Measurements from ENCODE around the gene RAPGEF1.
A peak's percentile ranks its signal among the peaks of the same experiment; 100 is the strongest.
"Not testable (repeated sequence)": the region's sequence is repeated elsewhere in the genome, so short reads cannot be mapped to it uniquely, and the experiment has no call there.

The RAPGEF1 gene

DNA sequence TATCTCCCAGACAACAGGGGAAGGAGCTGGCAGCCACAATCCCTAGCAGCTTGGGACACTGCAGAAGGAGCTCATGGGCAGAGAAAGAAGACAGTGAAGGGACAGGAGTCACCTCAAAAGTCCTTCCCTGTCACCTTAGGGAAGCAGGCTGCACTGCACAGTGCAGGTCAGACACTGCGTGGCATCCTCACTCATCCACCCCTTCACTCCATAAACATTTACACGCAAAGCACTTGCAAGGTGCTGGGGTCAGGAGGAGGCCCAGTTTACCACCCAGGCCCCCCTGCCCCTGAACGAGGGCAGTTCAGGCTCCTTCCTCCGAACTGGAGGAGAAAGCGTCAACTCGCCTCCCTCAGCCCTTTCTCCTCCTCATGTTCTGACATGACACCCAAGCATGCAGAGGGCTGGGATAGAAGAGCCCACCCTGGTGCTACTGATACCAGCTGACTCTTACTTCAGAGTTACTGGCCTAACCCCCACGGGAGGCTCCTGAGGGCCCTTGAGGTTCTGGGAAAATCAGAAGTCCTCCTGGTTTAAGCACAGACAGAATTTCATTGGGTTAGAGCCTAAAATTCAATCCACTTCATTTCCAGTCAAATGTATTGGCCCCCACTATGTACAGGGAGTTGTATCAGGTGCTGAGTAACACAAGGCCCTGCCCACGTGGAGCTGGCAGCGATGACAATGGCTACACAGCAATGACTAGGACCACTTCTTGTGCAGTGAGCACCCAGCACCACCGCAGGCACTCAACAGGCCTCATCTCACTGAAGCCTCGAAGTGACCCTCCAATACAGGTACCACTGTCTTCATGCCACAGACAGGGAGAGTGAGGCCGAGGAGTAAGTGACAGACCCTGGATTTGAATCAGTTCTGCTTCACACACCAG is 70.4 kb downstream of the RAPGEF1 start:
- no peak for DNase-seq (ENCODE audit: low read depth in 2 of 2)

- peak; percentile 48 to 67 for DNase-seq (ENCODE audit: low read depth in 2 of 2)
Observed at GRCh38 chr9:131668439-131669268, 71.2 kb downstream of the RAPGEF1 start.

GRCh38 chr9:131668057-131668438 is 71.8 kb downstream of the RAPGEF1 start:
- DNase-seq (ENCODE audit: low read depth in 2 of 2): no peak

GRCh38 chr9:131667576-131667975 is 72.3 kb downstream of the RAPGEF1 start:
- peak; percentile 46 to 57 for DNase-seq (ENCODE audit: low read depth in 2 of 2)

GRCh38 chr9:131666774-131667173 is 73.1 kb downstream of the RAPGEF1 start:
- DNase-seq (ENCODE audit: low read depth in 2 of 2): no peak

DNA sequence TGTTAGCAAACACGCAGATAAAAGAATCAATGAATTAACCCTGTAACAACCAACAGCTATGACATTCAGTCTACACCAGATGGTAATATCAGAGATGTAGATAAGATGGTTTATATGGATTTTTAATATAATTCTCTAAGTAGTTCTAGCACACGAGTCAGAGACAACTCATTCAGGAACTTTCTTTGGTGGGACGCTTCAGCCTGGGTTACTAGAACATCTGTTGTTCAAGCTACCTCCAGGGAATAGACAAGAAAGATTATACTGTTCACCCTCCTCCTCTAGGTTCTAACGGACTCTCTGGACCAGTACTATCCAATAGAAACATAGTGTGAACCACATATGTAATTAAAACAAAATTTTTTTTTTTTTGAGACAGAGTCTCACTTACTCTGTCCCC is 73.8 kb downstream of the RAPGEF1 start:
- DNase-seq (ENCODE audit: low read depth in 2 of 2): no peak

DNA sequence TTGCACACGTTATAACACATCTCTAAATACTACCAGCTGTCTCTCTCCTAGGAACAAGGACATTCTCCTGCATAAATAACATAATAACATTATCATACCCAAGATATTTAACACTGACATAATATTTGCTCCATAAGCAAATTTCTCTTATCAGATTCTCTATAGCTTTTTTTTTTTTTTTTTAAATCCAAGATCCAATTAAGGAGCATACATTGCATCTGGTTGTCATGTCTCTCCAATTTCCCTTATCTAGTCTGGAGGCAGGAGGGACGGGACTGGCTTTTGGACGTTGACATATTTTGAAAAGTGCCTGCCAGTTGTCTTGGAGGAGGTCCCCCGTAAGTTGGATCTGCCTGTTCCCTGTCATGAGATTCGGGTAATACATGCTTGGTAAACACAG is 76.6 kb downstream of the RAPGEF1 start:
- DNase-seq (ENCODE audit: low read depth in 2 of 2): no peak

DNA sequence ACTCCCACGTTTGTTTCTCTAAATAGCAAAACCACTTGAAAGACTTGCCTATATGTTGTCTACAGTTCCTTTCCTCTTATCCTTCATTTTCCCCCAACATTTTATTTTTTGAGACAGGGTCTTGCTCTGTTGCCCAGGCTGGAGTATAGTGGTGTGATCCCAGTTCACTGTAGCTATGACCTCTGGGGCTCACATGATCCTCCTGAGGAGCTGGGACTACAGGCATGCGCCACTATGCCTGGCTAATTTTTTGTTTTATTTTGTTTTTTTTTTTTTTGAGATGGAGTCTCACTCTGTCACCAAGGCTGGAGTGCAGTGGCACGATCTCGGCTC is 77.6 kb downstream of the RAPGEF1 start:
- DNase-seq (ENCODE audit: low read depth in 2 of 2): not testable (repeated sequence)

GRCh38 chr9:131661568-131662288 is 78.1 kb downstream of the RAPGEF1 start:
- DNase-seq (ENCODE audit: low read depth in 2 of 2): peak; percentile 44 to 60

GRCh38 chr9:131660466-131661405 is 79.1 kb downstream of the RAPGEF1 start:
- DNase-seq (ENCODE audit: low read depth in 2 of 2): no peak

- DNase-seq (ENCODE audit: low read depth in 2 of 2): no peak
Observed at GRCh38 chr9:131658377-131659129, 81.3 kb downstream of the RAPGEF1 start.

DNA sequence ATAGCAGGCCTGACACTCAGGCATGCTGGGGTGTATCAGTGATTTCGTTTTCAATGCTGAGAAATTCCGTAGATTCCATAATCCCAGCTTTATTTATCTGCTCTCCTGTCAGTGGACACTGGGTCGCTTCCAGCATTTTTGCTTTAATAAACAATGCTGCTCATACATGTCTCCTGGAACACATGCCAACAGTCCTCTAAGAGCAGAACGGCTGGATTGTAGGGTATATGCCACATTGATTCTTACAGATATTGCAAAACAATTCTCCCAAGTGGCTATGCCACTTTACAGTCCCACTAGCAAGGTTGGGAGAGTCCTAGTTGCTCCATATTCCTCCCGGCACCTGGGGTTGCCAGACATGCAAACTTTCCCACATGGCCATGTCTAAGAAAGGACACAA is 81.9 kb downstream of the RAPGEF1 start:
- DNase-seq (ENCODE audit: low read depth in 2 of 2): no peak

DNA sequence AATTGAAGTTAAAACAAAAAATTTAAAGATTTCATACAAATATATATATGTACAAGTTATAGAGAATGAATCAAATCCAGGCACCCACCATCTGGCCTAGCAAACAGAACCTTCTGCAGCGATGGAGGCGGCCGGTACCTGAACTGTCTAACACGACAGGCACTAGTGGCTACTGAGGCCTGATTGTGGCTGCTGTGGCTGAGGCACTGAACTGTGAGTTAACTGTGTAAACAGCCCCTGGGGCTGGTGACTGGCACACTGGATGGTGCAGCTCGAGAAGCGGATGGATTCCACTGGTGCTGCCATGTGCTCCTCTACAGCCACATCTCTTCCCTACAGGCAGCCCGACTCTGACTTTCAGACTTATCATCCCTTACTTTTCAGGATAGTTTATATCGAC is 82.4 kb downstream of the RAPGEF1 start:
- no peak for DNase-seq (ENCODE audit: low read depth in 2 of 2)

DNA sequence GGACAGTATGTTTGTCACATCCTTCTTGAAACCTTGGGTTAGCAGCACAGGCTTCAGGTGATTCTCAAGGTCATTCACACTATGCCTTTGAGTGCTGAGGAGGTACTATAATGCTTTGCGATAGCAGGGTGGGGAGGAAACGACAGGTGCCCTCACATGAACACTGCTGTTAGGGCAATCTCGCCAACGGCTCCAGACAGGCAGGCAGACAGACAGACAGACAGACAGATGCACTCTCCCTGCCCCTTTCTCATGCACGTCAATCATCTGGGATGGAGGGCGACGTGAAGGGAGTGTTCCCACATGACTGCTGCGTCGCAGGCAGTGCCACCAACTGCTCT is 82.9 kb downstream of the RAPGEF1 start:
- DNase-seq (ENCODE audit: low read depth in 2 of 2): no peak

GRCh38 chr9:131656356-131657036 is 83.4 kb downstream of the RAPGEF1 start:
- DNase-seq (ENCODE audit: low read depth in 2 of 2): peak in 1 of 2 donors; percentile 44

GRCh38 chr9:131654369-131654768 is 85.5 kb downstream of the RAPGEF1 start:
- not testable (repeated sequence) for DNase-seq (ENCODE audit: low read depth in 2 of 2)

- DNase-seq (ENCODE audit: low read depth in 2 of 2): no peak
Observed at GRCh38 chr9:131651599-131651998, 88.3 kb downstream of the RAPGEF1 start.

DNA sequence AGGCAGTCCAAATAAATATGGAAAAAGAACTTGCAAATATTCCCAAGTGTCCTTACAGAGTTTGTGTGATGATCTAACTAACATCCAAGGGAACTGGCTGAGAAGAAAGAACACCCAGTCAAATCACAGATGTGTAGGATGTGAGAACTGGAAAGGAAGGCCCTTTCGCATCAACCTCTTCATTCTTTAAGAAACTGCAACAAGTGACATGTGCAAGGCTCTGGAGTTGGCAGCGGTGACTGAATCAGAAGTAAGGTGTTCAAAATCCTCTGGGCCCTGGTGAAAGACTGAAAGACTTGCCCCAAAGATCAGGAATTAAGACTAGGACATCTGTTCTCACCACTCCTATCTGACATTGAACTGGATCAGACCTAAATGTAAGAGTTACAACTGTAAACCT is 88.7 kb downstream of the RAPGEF1 start:
- no peak for DNase-seq (ENCODE audit: low read depth in 2 of 2)

- no peak for DNase-seq (ENCODE audit: low read depth in 2 of 2)
Observed at GRCh38 chr9:131650254-131650653, 89.6 kb downstream of the RAPGEF1 start.

GRCh38 chr9:131649646-131650045 is 90.2 kb downstream of the RAPGEF1 start:
- no peak for DNase-seq (ENCODE audit: low read depth in 2 of 2)

Data from stimulated activated CD8-positive, alpha-beta memory T cell treated with anti-CD3 and anti-CD28 coated beads, Interleukin-2, amount 100 ng/mL, for 48 hours (primary cell).